Brain microvascular endothelial cell (primary cell): ENCODE results near the gene CFAP206.

Source experiments
- DNase-seq: peaks from one replicate; pipeline ENCODE4 v3.0.0-alpha.2; 2020
- H3K27ac ChIP-seq: fragments of 250-450 bp; sonication (Bioruptor Pico); 2 replicates; pipeline ENCODE4 v1.5.1; 2020; ENCODE audit warnings: mild to moderate bottlenecking, moderate library complexity
- H3K27me3 ChIP-seq: fragments of 250-450 bp; sonication (Bioruptor Pico); replicated peaks from 2 replicates; pipeline ENCODE4 v1.5.1; 2020; ENCODE audit warnings: mild to moderate bottlenecking
- H3K36me3 ChIP-seq: fragments of 250-450 bp; sonication (Bioruptor Pico); replicated peaks from 2 replicates; pipeline ENCODE4 v1.5.1; 2020; ENCODE audit warnings: mild to moderate bottlenecking
- H3K4me3 ChIP-seq: 2 replicates; pipeline ENCODE4 v1.5.1; 2011; ENCODE audit warnings: low read depth, mild to moderate bottlenecking, control low read depth, low read length, moderate library complexity
- in situ Hi-C: cut with HindIII; loops from 2 replicates; pipeline ENCODE4 v1.10.0; 2017; ENCODE audit warnings: low sequenced_read_pairs, low pct_ligation_motif_present
- TF ChIP-seq, protein P1 (sequence below): IDR thresholded peaks from 2 replicates; pipeline ENCODE4 v1.5.1; 2011; ENCODE audit warnings: low read depth, mild to moderate bottlenecking, moderate library complexity, low read length, control low read depth, inconsistent platforms; ENCODE audit errors: missing control alignments

Gene CFAP206

DNA sequence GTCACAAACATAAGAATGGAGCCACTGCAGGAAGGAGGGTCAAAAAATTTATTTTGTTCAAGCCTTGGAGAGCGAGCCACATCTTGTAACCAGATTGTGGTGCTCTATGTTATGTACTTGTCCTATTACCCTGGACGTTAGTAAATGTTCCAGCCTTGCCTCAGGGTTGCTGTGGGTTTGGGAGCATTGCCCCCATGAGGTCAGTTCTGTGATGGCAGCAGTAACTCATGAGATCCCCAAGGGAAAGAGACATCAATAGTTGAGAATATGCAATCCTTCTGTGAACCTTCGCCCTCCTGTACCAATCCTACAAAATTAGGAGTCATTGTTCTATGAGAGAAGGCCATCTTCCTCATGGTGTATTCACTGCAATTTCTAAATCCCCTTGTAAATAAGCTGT, 16.4 kb upstream of the CFAP206 start:
- Histone ChIP-seq H3K36me3 (no peaks in the 10 kb centered on the region), H3K4me3 (no peak overlapping the region), H3K27me3 (no peaks in the 10 kb centered on the region), H3K27ac (no peak overlapping the region)
- DNase-seq = peak; percentile 19
- TF ChIP-seq, protein P1, sequence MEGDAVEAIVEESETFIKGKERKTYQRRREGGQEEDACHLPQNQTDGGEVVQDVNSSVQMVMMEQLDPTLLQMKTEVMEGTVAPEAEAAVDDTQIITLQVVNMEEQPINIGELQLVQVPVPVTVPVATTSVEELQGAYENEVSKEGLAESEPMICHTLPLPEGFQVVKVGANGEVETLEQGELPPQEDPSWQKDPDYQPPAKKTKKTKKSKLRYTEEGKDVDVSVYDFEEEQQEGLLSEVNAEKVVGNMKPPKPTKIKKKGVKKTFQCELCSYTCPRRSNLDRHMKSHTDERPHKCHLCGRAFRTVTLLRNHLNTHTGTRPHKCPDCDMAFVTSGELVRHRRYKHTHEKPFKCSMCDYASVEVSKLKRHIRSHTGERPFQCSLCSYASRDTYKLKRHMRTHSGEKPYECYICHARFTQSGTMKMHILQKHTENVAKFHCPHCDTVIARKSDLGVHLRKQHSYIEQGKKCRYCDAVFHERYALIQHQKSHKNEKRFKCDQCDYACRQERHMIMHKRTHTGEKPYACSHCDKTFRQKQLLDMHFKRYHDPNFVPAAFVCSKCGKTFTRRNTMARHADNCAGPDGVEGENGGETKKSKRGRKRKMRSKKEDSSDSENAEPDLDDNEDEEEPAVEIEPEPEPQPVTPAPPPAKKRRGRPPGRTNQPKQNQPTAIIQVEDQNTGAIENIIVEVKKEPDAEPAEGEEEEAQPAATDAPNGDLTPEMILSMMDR = peak; percentile 64
- in situ Hi-C loops = no loop called here

DNA sequence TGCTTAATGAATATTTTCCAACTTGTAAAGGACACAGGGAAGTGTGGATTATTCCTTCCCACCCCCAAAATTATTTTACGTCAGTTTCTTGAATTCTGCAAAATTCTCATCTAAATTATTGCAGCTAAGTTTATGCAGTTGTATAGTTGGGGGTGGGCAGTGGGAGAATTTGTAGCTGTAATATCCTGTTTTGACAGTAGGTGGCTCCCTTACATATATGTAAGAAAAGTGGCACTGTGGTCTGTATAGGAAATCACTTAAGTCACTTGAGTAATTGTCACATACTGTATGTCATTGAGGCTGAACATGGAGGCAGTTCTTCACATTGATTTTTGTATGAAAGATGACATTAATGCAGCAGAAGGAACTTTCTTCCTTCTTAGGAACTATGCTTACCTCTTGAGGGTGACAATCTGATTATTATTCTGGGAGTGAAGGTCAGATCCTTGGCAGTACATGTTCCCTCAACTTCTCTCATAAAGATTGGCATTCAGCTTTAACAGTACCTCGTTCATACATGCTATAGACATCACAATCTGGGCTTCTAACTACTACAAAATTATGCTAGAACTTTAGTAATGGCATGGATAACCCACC, 14.6 kb upstream of the CFAP206 start:
- in situ Hi-C loops = no loop called here
- no peak overlapping the region for H3K4me3 ChIP-seq
- TF ChIP-seq, protein P1 = peak; percentile 57
- H3K27ac ChIP-seq = no peak overlapping the region
- DNase-seq = peak; percentile 64
- H3K27me3 ChIP-seq = no peaks in the 10 kb centered on the region
- H3K36me3 ChIP-seq = no peaks in the 10 kb centered on the region

GRCh38 chr6:87395431-87395830, 12.3 kb upstream of the CFAP206 start:
- DNase-seq = no peak
- Histone ChIP-seq H3K27ac (no peak overlapping the region), H3K4me3 (no peak overlapping the region), H3K36me3 (no peaks in the 10 kb centered on the region), H3K27me3 (no peaks in the 10 kb centered on the region)
- TF ChIP-seq, protein P1 = no peak
- in situ Hi-C loops = no loop called here

DNA sequence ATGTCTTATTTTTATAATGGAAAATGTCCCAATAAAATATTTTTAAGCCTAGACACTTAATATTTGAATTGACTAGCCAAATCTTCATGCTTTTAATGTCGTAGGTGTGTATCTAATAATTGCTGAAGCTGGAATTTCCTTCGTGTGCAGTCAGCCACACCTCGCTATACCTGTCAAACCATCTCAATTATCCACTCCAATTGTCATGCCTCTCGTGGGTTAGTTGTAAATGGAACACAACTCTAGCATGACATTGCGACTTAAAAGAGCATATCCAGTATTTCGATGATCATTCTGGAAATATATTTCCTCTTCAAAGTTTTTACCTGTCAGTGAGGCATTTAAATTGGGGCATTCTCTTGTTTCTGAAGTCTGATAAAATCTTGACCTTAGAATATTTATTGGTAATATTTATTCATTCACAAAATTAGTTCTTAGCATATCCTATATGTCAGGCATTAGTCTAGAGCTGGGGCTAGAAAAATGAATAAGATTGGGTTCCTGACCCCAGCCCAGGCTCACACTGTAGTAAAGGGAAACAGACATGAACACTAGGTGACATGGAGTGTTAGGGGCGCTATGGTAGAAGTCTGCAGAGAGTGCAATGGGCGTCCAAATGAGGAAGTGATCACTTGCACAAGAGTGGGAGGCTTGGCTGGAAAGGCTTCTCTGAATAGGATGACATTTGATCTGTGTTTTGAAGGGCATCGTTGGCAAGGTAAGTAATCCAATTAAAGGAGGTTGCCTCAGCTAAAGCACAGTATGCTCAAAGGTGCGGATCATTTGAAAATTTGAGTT, 11.0 kb upstream of the CFAP206 start:
- Histone ChIP-seq H3K36me3 (no peaks in the 10 kb centered on the region), H3K4me3 (no peak overlapping the region), H3K27ac (no peak overlapping the region), H3K27me3 (no peaks in the 10 kb centered on the region)
- no peak for DNase-seq
- in situ Hi-C loops = no loop called here
- TF ChIP-seq, protein P1 = no peak

DNA sequence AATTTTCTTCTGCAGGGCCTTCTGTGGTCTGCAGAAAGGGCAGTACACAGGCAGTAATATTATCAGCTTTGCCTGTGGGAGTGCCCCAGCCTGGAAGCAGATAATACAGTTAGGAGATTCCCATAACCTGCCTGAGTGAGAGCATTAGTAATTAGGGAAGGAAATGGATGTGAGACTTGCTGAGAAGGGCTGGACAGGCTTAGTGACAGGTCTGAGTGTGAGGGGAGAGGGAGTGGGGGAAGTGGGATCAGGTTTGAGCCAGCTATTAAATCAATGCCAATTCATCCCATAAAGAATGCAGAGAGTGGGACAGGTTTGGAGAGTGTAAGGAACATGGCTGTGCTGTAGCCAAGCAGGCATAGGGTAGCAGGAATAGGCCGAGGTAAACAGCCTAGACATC, 10.1 kb upstream of the CFAP206 start:
- no peak overlapping the region for H3K27ac ChIP-seq
- TF ChIP-seq, protein P1 = no peak
- no peaks in the 10 kb centered on the region for H3K36me3 ChIP-seq
- no peak overlapping the region for H3K4me3 ChIP-seq
- in situ Hi-C loops = no loop called here
- DNase-seq = no peak
- no peaks in the 10 kb centered on the region for H3K27me3 ChIP-seq
